HG02870 (cell line): ENCODE data around the gene ZNF165.
A peak's percentile ranks its signal among the peaks of the same experiment; 100 is the strongest.
"Not testable (repeated sequence)": the region's sequence is repeated elsewhere in the genome, so short reads cannot be mapped to it uniquely, and the experiment has no call there.

Source experiments
- ATAC-seq: cut with Tn5 transposase; IDR thresholded peaks from one replicate; pipeline ENCODE4 v1.9.1; 2021; ENCODE audit warnings: mild to moderate bottlenecking, moderate library complexity; ENCODE audit not compliant: unreplicated experiment

Gene ZNF165

GRCh38 chr6:28118217-28118616 is 37.8 kb downstream of the ZNF165 start:
- no peak for ATAC-seq

GRCh38 chr6:28121876-28122275 is 41.5 kb downstream of the ZNF165 start:
- no peak for ATAC-seq

DNA sequence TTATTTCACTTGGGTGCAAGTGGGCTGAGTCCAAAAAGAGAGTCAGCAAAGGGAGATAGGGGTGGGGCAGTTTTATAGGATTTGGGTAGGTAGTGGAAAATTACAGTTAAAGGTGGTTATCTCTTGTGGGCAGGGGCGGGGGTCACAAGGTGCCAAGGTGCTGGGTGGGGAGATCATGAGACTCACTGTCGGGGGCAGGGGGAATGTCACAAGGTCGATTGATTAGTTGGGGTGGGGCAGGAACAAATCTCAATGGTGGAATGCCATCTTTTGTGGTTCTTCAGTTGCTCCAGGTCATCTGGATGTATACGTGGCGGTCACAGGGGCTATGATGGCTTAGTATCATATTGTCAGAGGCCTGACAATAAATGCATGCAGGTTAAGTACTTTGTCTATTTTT is 41.9 kb downstream of the ZNF165 start:
- not testable (repeated sequence) for ATAC-seq

GRCh38 chr6:28124350-28124970 is 44.1 kb downstream of the ZNF165 start, which contains the start of gene ZSCAN16:
Gene ZSCAN16 (plus strand): TSS chr6:28124609. CDS start chr6:28125444, 835 bp downstream.
- peak; percentile 95 for ATAC-seq

DNA sequence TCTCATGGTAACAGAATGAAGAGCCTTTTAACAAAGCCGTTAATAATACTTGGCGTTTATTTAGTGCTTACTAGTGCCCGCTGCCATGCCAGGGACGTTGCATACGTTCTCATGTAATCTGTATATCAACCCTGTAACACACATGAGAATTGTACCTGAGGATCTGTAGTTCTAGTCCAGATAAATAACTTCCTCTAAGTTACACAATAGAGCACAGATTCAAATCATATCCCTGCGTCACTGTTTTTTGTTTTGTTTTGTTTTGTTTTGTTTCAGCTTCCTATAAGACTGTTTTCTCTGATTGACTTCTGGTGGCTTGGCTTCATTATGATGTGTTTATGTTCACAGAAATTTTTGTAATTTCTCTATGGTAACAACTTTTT is 44.6 kb downstream of the ZNF165 start:
- no peak for ATAC-seq

GRCh38 chr6:28125401-28125800 is 45.0 kb downstream of the ZNF165 start:
- ATAC-seq = no peak

- ATAC-seq = no peak
These were observed 53.6 kb downstream of the ZNF165 start for GRCh38 chr6:28134015-28134414.

- no peak for ATAC-seq
These were observed 54.3 kb downstream of the ZNF165 start for GRCh38 chr6:28134716-28135115.

- no peak for ATAC-seq
These were observed 55.0 kb downstream of the ZNF165 start for GRCh38 chr6:28135393-28135792.

GRCh38 chr6:28136585-28137504 is 56.5 kb downstream of the ZNF165 start:
- ATAC-seq = peak; percentile 53

DNA sequence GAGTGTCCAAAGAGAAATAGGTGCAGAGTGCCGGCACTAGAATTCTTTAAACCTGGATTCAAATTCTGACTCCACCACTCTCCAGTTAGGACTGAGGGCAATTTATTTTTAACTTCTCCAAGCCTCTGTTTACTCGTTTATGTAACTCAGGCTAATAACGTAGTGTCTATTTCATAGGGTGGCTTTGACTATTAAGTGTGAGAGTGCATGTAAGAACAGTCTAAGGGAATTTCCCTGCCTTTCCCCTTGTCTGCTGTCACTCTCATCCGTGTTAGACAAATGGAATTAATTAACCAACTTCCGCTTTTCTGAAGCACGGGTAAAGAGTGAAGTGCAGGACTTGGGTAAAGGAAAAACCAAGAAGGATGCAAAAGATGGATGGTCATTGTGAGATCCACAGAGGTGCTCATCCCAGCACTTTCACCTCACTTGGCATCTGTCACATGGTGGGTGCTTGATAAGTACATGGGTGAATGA is 57.2 kb downstream of the ZNF165 start:
- peak; percentile 37 for ATAC-seq
